ENCODE data around the gene CASP9. TPM values are rescaled to one million over a fixed set of nuclear protein-coding genes. Genes with fewer than 3 reads are reported as not detected.

Gene CASP9
- total RNA-seq, 6 donors from 2014 or later, result 11.9 to 40.9 (median 15.0) TPM

GRCh38 chr1:15479654-15480347, 44.2 kb downstream of the CASP9 start:
- no peak for TF ChIP-seq POLR2AphosphoS5 (IDR thresholded peaks at IDR 0.05)
- no peak for TF ChIP-seq EP300 (IDR thresholded peaks at IDR 0.05)
- TF ChIP-seq CTCF (IDR thresholded peaks at IDR 0.05), result no peak
- TF ChIP-seq POLR2A (IDR thresholded peaks at IDR 0.05), result no peak
- ATAC-seq (ENCODE audit: low FRiP score in 2 of 2) (no peak), DNase-seq (no peak)
- H3K36me3 ChIP-seq, result no peaks in the 10 kb centered on the region
- no peaks in the 10 kb centered on the region for H3K4me1 ChIP-seq
- 88 to 93% methylated on average over 11 of the region's 11 CpGs for WGBS, 2 donors
- no peaks in the 10 kb centered on the region for H3K9me3 ChIP-seq
- H3K27me3 ChIP-seq, result no peaks in the 10 kb centered on the region
- no peak overlapping the region for H3K27ac ChIP-seq
- no peak overlapping the region for H3K4me3 ChIP-seq

DNA sequence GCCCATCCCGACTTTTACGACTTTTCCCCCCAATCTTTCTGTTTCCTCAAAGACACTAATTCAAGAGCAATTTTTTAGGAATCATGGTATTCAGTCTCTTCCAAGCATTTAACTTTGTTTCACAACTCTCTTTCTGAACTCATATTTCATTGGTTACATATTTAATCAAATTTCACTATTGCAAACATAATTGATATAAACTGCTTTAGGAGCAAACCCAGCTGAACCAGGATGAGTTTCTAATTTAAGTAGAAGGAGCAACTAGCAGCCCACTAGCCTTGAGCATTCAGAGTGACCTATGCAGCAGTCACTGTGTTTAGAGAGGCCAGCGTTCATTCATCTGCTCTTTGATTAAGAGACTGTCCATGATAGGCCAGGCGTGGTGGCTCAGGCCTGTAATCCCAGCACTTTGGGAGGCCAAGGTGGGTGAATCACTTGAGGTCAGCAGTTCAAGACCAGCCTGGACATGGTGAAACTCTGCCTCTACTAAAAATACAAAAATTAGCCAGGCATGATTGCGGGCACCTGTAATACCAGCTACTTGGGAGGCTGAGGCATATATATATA, 46.3 kb downstream of the CASP9 start:
- ATAC-seq (ENCODE audit: low FRiP score in 2 of 2), result no peak
- no peak overlapping the region for H3K4me3 ChIP-seq
- no peaks in the 10 kb centered on the region for H3K4me1 ChIP-seq
- no peaks in the 10 kb centered on the region for H3K9me3 ChIP-seq
- H3K36me3 ChIP-seq, result no peaks in the 10 kb centered on the region
- 84 to 88% methylated on average over 5 of the region's 5 CpGs for WGBS, 2 donors
- H3K27me3 ChIP-seq, result no peaks in the 10 kb centered on the region
- no peak for TF ChIP-seq EP300 (IDR thresholded peaks at IDR 0.05)
- TF ChIP-seq POLR2AphosphoS5 (IDR thresholded peaks at IDR 0.05), result no peak
- no peak for TF ChIP-seq CTCF (IDR thresholded peaks at IDR 0.05)
- no peak for TF ChIP-seq POLR2A (IDR thresholded peaks at IDR 0.05)
- DNase-seq, result no peak
- H3K27ac ChIP-seq, result no peak overlapping the region

DNA sequence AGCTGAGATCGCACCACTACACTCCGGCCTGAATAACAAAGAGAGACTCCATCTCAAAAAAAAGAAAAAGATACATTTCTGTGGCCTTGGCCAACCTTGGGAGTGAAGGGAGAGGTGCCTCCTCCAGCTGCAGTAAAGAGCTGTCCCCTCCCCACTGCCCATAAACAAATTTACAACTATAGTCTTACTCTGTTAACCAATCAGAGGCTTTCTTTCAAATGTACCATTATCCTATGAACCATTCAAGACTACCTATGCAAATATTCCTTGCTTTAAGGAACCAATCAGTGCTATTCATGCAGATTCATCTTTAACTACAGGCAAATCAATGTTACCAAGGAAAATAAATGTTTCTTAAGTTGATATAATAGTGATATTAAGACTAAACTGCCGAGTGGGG, 47.1 kb downstream of the CASP9 start:
- Histone ChIP-seq H3K9me3 (no peaks in the 10 kb centered on the region), H3K27ac (no peak overlapping the region), H3K27me3 (no peaks in the 10 kb centered on the region), H3K36me3 (no peaks in the 10 kb centered on the region), H3K4me1 (no peaks in the 10 kb centered on the region), H3K4me3 (no peak overlapping the region)
- TF ChIP-seq POLR2A (IDR thresholded peaks at IDR 0.05) (no peak), EP300 (IDR thresholded peaks at IDR 0.05) (no peak), POLR2AphosphoS5 (IDR thresholded peaks at IDR 0.05) (no peak), CTCF (IDR thresholded peaks at IDR 0.05) (no peak)
- DNase-seq (no peak), ATAC-seq (ENCODE audit: low FRiP score in 2 of 2) (no peak)
- 87 to 93% methylated on average over 3 of the region's 3 CpGs for WGBS, 2 donors

GRCh38 chr1:15475752-15476314, 48.2 kb downstream of the CASP9 start, which contains the start of gene CELA2B:
TSS of gene CELA2B (plus strand) at chr1:15476104. CDS start at chr1:15476126, 22 bp downstream.
- TF ChIP-seq POLR2A (IDR thresholded peaks at IDR 0.05) (no peak), POLR2AphosphoS5 (IDR thresholded peaks at IDR 0.05) (no peak), EP300 (IDR thresholded peaks at IDR 0.05) (no peak), CTCF (IDR thresholded peaks at IDR 0.05) (no peak)
- no peak for ATAC-seq (ENCODE audit: low FRiP score in 2 of 2)
- no peaks in the 10 kb centered on the region for H3K27me3 ChIP-seq
- H3K4me3 ChIP-seq, result no peak within 1 kb of the TSS
- 75 to 80% methylated on average over 5 of the region's 5 CpGs for WGBS, 2 donors
- H3K4me1 ChIP-seq, result no peaks in the 10 kb centered on the region
- no peaks in the 10 kb centered on the region for H3K9me3 ChIP-seq
- H3K27ac ChIP-seq, result no peak within 1 kb of the TSS
- no peak for DNase-seq
- H3K36me3 ChIP-seq, result no peaks in the 10 kb centered on the region
